Endothelial cell of umbilical vein (primary cell): ENCODE data around the gene CBFA2T3.

ENCODE experiments used
- EZH2 ChIP-seq: IDR thresholded peaks from 2 replicates; pipeline ENCODE4 v1.6.1; 2012; ENCODE audit warnings: borderline replicate concordance, low read depth, mild to moderate bottlenecking, moderate library complexity, low read length, inconsistent platforms; ENCODE audit not compliant: severe bottlenecking
- GATA2 ChIP-seq: IDR thresholded peaks from 2 replicates; pipeline ENCODE4 v1.7.0; 2011; ENCODE audit warnings: low read depth, mild to moderate bottlenecking, moderate library complexity, mixed read lengths, low read length; ENCODE audit not compliant: insufficient read length, insufficient read depth
- MYC ChIP-seq: IDR thresholded peaks from one replicate; pipeline ENCODE4 v1.6.1; 2011; ENCODE audit warnings: mild to moderate bottlenecking, low read depth, low read length
- POLR2AphosphoS5 ChIP-seq: IDR thresholded peaks from 2 replicates; pipeline ENCODE4 v1.6.1; 2012; ENCODE audit warnings: low read depth, mild to moderate bottlenecking, control low read depth, low read length, moderate library complexity; ENCODE audit not compliant: insufficient read depth
- TF ChIP-seq, protein P1 (sequence below), 2 donors: IDR thresholded peaks; 1 replicate in 1 of 2; 2 replicates in 1 of 2; pipeline ENCODE4 v1.5.1; 2011; ENCODE audit warnings: low read length in 2 of 2, mild to moderate bottlenecking in 2 of 2, moderate library complexity in 2 of 2, control low read depth in 1 of 2, inconsistent platforms in 1 of 2, low read depth in 1 of 2; ENCODE audit not compliant: insufficient read depth in 1 of 2; ENCODE audit errors: extremely low read depth in 1 of 2

DNA sequence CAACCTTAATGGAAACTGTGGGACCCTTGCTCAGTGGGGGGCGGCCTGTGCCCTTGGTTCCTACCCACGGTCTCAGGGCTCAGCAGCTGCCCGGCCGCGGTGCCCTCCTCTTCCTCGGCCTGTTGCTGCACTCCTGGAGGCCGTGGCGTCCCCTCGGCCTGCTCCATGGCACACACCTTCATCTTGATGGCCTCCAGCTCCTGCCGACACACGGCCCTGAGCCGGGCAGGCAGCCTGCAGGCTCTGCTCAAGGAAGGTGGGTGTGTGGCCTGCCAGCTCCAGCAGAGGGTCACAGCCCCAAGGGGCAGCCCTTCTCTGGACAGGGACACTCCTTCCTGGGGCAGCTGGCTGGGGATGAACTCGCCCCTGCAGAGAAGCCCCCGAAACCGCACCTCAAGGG, 111.3 kb downstream of the CBFA2T3 start:
- TF ChIP-seq, protein P1, sequence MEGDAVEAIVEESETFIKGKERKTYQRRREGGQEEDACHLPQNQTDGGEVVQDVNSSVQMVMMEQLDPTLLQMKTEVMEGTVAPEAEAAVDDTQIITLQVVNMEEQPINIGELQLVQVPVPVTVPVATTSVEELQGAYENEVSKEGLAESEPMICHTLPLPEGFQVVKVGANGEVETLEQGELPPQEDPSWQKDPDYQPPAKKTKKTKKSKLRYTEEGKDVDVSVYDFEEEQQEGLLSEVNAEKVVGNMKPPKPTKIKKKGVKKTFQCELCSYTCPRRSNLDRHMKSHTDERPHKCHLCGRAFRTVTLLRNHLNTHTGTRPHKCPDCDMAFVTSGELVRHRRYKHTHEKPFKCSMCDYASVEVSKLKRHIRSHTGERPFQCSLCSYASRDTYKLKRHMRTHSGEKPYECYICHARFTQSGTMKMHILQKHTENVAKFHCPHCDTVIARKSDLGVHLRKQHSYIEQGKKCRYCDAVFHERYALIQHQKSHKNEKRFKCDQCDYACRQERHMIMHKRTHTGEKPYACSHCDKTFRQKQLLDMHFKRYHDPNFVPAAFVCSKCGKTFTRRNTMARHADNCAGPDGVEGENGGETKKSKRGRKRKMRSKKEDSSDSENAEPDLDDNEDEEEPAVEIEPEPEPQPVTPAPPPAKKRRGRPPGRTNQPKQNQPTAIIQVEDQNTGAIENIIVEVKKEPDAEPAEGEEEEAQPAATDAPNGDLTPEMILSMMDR (IDR thresholded peaks at IDR 0.05; ENCODE audit: extremely low read depth in 1 of 2, insufficient read depth in 1 of 2, low read depth in 1 of 2, low read length in 2 of 2) = no peak
- TF ChIP-seq GATA2 (no peak), EZH2 (no peak), MYC (no peak), POLR2AphosphoS5 (no peak)
